Measurements from ENCODE around the gene CETP. TPM values are rescaled to one million over a fixed set of nuclear protein-coding genes. Genes with fewer than 3 reads are reported as not detected.

CETP gene
- total and polyA plus RNA-seq, 2 of the 8 experiments (the other 6 are each of a cell fraction or from before 2014, with no cell fraction given): not detected

- TF ChIP-seq EZH2 (IDR thresholded peaks at IDR 0.05; ENCODE audit: low read depth, low read length, severe bottlenecking): no peak
- no peak for TF ChIP-seq SIRT6 (IDR thresholded peaks at IDR 0.05; ENCODE audit: low read length)
- peak; percentile 61 for TF ChIP-seq BRCA1 (IDR thresholded peaks at IDR 0.05; ENCODE audit: low read depth, low read length)
Measured at GRCh38 chr16:56964243-56965148, 2.7 kb downstream of the CETP start (continued).
